HCT116 (cell line): ENCODE measurements around the gene HAO2. TPM values are rescaled to one million over a fixed set of nuclear protein-coding genes. Genes with fewer than 3 reads are reported as not detected.
"Not testable (repeated sequence)": the region's sequence is repeated elsewhere in the genome, so short reads cannot be mapped to it uniquely, and the experiment has no call there.

ENCODE experiments used
- ATAC-seq: fragments of 200-7000 bp; cut with Tn5 transposase; 2 replicates; pipeline ENCODE4 v1.9.1; 2020; ENCODE audit warnings: mild to moderate bottlenecking, moderate library complexity
- BruUV-seq: library from RNA; stranded (reverse); fragments of 400-500 nt; replicated peaks from 2 replicates; lab custom pipeline; 2021; lab: Mats Ljungman, UMichigan
- CTCF ChIA-PET: fragments of 300-600 bp; sonication (Branson Sonifier 250); formaldehyde crosslinking; loops from one replicate; lab custom pipeline; 2021; ENCODE audit warnings: antibody characterized with exemption; lab: Charles Lee
- POLR2A ChIA-PET: fragments of 300-600, 350-600 bp; sonication (Branson Sonifier 250); formaldehyde crosslinking; loops from one replicate; lab custom pipeline; 2021; ENCODE audit warnings: antibody characterized with exemption; lab: Charles Lee
- RAD21 ChIA-PET, 2 experiments: fragments of 300-600 bp; sonication (Branson Sonifier 250); formaldehyde crosslinking; loops; one replicate each; lab custom pipeline; 2023; ENCODE audit warnings: low total read pairs in 2 of 2; ENCODE audit not compliant: uncharacterized antibody in 2 of 2, unreplicated experiment in 2 of 2, low non-redundant PET in 1 of 2; lab: Charles Lee
- DNase-seq: peaks from one replicate; pipeline ENCODE4 v3.0.0-alpha.2; 2010; ENCODE audit warnings: low read depth, low spot score
- H2AFZ ChIP-seq: fragments of 200-600 bp; shearing (Covaris generic), sonication (generic); 2 replicates; pipeline ENCODE4 v1.6.1; 2017; ENCODE audit warnings: low read depth, mixed run types, mixed read lengths, antibody characterized with exemption, low read length; ENCODE audit not compliant: poor library complexity, severe bottlenecking
- H3K27ac ChIP-seq: 2 replicates; pipeline ENCODE4 v1.5.1; 2012; ENCODE audit warnings: low read depth, low read length
- H3K27me3 ChIP-seq: fragments of 200-600 bp; sonication (generic); 2 replicates; pipeline ENCODE4 v1.6.1; 2016; ENCODE audit warnings: mixed run types, low read length, mixed read lengths; ENCODE audit not compliant: insufficient read depth
- H3K36me3 ChIP-seq, 2 experiments: fragments of 200-500 bp in 1 of 2; fragments of 200-600 bp in 1 of 2; sonication (Bioruptor generic) in 1 of 2; sonication (generic) in 1 of 2; 2 replicates each; pipeline versions ENCODE4 v1.5.1 to v1.6.1; 2014 to 2016; ENCODE audit warnings: low read length in 2 of 2, inconsistent platforms in 1 of 2, mixed read lengths in 1 of 2, mixed run types in 1 of 2; ENCODE audit not compliant: insufficient read depth in 2 of 2, control insufficient read depth in 1 of 2
- H3K4me1 ChIP-seq, 2 experiments: fragments of 200-600 bp in 1 of 2; sonication (generic) in 1 of 2; 2 replicates each; pipeline versions ENCODE4 v1.5.1 to v1.6.1; 2012 to 2017; ENCODE audit warnings: low read length in 2 of 2, inconsistent platforms in 1 of 2, mild to moderate bottlenecking in 1 of 2, mixed read lengths in 1 of 2, mixed run types in 1 of 2, moderate library complexity in 1 of 2; ENCODE audit not compliant: insufficient read depth in 2 of 2, control insufficient read depth in 1 of 2
- H3K4me2 ChIP-seq: fragments of 200-600 bp; sonication (generic); 2 replicates; pipeline ENCODE4 v1.6.1; 2017; ENCODE audit warnings: mixed run types, low read length, mixed read lengths
- H3K4me3 ChIP-seq, 2 experiments: fragments of 200-600 bp in 1 of 2; sonication (generic) in 1 of 2; replicated peaks in 1 of 2; 2 replicates each; pipeline ENCODE4 v1.5.1; 2011 to 2016; ENCODE audit warnings: low read length in 2 of 2, control low read depth in 1 of 2, low read depth in 1 of 2, mild to moderate bottlenecking in 1 of 2, mixed read lengths in 1 of 2, mixed run types in 1 of 2
- H3K79me2 ChIP-seq: fragments of 200-600 bp; sonication (generic); 2 replicates; pipeline ENCODE4 v1.6.1; 2017; ENCODE audit warnings: mild to moderate bottlenecking, mixed run types, low read length, moderate library complexity, mixed read lengths; ENCODE audit not compliant: insufficient read depth
- H3K9ac ChIP-seq: fragments of 200-600 bp; sonication (generic); 2 replicates; pipeline ENCODE4 v1.6.1; 2016; ENCODE audit warnings: low read length, mixed read lengths
- H3K9me2 ChIP-seq: fragments of 200-600 bp; sonication (generic), shearing (Covaris generic); 2 replicates; pipeline ENCODE4 v1.6.1; 2017; ENCODE audit warnings: mixed run types, mild to moderate bottlenecking, moderate library complexity; ENCODE audit not compliant: insufficient read depth
- H3K9me3 ChIP-seq, 2 experiments: fragments of 200-500 bp in 1 of 2; fragments of 200-600 bp in 1 of 2; sonication (Bioruptor generic) in 1 of 2; sonication (generic) in 1 of 2; 2 replicates each; pipeline ENCODE4 v1.6.1; 2014 to 2017; ENCODE audit warnings: low read length in 2 of 2, mixed read lengths in 2 of 2, inconsistent platforms in 1 of 2, low read depth in 1 of 2, mild to moderate bottlenecking in 1 of 2, mixed run types in 1 of 2, moderate library complexity in 1 of 2; ENCODE audit not compliant: control insufficient read depth in 1 of 2, insufficient read depth in 1 of 2
- H4K20me1 ChIP-seq: fragments of 200-600 bp; sonication (generic), shearing (Covaris generic); 2 replicates; pipeline ENCODE4 v1.6.1; 2017; ENCODE audit warnings: mixed run types, mild to moderate bottlenecking, moderate library complexity; ENCODE audit not compliant: insufficient read depth
- ATF3 ChIP-seq: IDR thresholded peaks from 2 replicates; pipeline ENCODE4 v1.6.1; 2012
- CBX3 ChIP-seq: IDR thresholded peaks from 2 replicates; pipeline ENCODE4 v1.6.1; 2012; ENCODE audit warnings: low read depth
- CTCF ChIP-seq, 3 experiments: fragments of 200-600 bp in 1 of 3; sonication (generic) in 1 of 3; IDR thresholded peaks in 2 of 3; conservative IDR thresholded peaks in 1 of 3; 2 replicates each; pipeline ENCODE4 v1.5.1; 2012 to 2017; ENCODE audit warnings: low read depth in 2 of 3, low read length in 2 of 3, antibody characterized with exemption in 1 of 3, borderline replicate concordance in 1 of 3, control low read depth in 1 of 3, mild to moderate bottlenecking in 1 of 3, mixed read lengths in 1 of 3, mixed run types in 1 of 3, moderate library complexity in 1 of 3; ENCODE audit not compliant: insufficient read depth in 1 of 3
- ZBTB33 ChIP-seq: IDR thresholded peaks from 2 replicates; pipeline ENCODE4 v1.6.1; 2011; ENCODE audit warnings: mild to moderate bottlenecking, low read length, moderate library complexity; ENCODE audit not compliant: insufficient replicate concordance; ENCODE audit errors: extremely low read depth
- intact Hi-C: fragments of 100-400 bp; cut with micrococcal nuclease; formaldehyde crosslinking; loops from 2 replicates; pipeline ENCODE4 v1.10.0; 2022
- total RNA-seq: library from RNA; stranded (reverse); gene quantifications from one replicate; pipeline ENCODE4 v1.2.1, GENCODE V29; 2021; ENCODE audit not compliant: unreplicated experiment

The HAO2 gene
- total RNA-seq, 1 experiment from 2014 or later, result not detected

GRCh38 chr1:119333163-119333896 is 35.3 kb upstream of the HAO2 start:
- ChIA-PET RAD21 (no interaction called here), POLR2A (no interaction called here), CTCF (no interaction called here)
- H3K27me3 ChIP-seq, result no peaks in the 10 kb centered on the region
- no peaks in the 10 kb centered on the region for H3K36me3 ChIP-seq
- H3K79me2 ChIP-seq, result no peaks in the 10 kb centered on the region
- DNase-seq, result no peak
- H2AFZ ChIP-seq, result no peak overlapping the region
- no peaks in the 10 kb centered on the region for H3K9me3 ChIP-seq
- BruUV-seq, result no TSS peak
- no peak overlapping the region for H3K4me3 ChIP-seq
- no peaks in the 10 kb centered on the region for H3K9me2 ChIP-seq
- H3K27ac ChIP-seq, result no peak overlapping the region
- no peaks in the 10 kb centered on the region for H3K4me1 ChIP-seq
- TF ChIP-seq CTCF (IDR thresholded peaks at IDR 0.05 in 2 of 3, conservative IDR thresholded peaks at IDR 0.05 in 1 of 3; ENCODE audit: borderline replicate concordance in 1 of 3, insufficient read depth in 1 of 3, low read depth in 2 of 3, low read length in 2 of 3), result no peak
- no peak for TF ChIP-seq ZBTB33
- no peak for TF ChIP-seq CBX3
- no peak for TF ChIP-seq ATF3
- H3K4me2 ChIP-seq, result no peak overlapping the region
- ATAC-seq, result no peak
- H3K9ac ChIP-seq, result no peak overlapping the region
- no peaks in the 10 kb centered on the region for H4K20me1 ChIP-seq
- intact Hi-C loops, result no loop called here

- BruUV-seq, H3K27me3 ChIP-seq, CTCF ChIA-PET, POLR2A ChIA-PET, H3K4me3 ChIP-seq, H2AFZ ChIP-seq, H3K4me1 ChIP-seq, H3K79me2 ChIP-seq, DNase-seq, H4K20me1 ChIP-seq, H3K9ac ChIP-seq, H3K9me3 ChIP-seq, H3K36me3 ChIP-seq, H3K27ac ChIP-seq, ATAC-seq, H3K4me2 ChIP-seq, intact Hi-C loops, RAD21 ChIA-PET, H3K9me2 ChIP-seq: not testable (repeated sequence)
Observed at GRCh38 chr1:119333897-119334250, 34.7 kb upstream of the HAO2 start.
